Epithelial cell of proximal tubule (primary cell): ENCODE data around the gene KRT36. TPM values are rescaled to one million over a fixed set of nuclear protein-coding genes. Genes with fewer than 3 reads are reported as not detected.

Source experiments
- DNase-seq: peaks from one replicate; pipeline ENCODE4 v3.0.0-alpha.2; 2011; ENCODE audit warnings: low read depth
- H3K4me3 ChIP-seq: 2 replicates; pipeline ENCODE4 v1.5.1; 2011; ENCODE audit warnings: low read depth, mild to moderate bottlenecking, low read length
- CTCF ChIP-seq: conservative IDR thresholded peaks from 2 replicates; pipeline ENCODE4 v1.5.1; 2012; ENCODE audit warnings: low read depth, mild to moderate bottlenecking, low read length
- total RNA-seq: library from RNA; depleted of rRNA; stranded (reverse); fragments of >200 nt; gene quantifications from 2 replicates; pipeline ENCODE4 v1.2.3, GENCODE V29; 2015

KRT36 gene
- total RNA-seq, 1 donor from 2014 or later, result not detected

- TF ChIP-seq CTCF, result no peak
- DNase-seq, result no peak
- H3K4me3 ChIP-seq, result no peak overlapping the region
Observed at GRCh38 chr17:41453066-41453465, 36.6 kb downstream of the KRT36 start.

GRCh38 chr17:41452281-41452680, 37.4 kb downstream of the KRT36 start:
- TF ChIP-seq CTCF, result no peak
- DNase-seq, result no peak
- H3K4me3 ChIP-seq, result no peak overlapping the region

- no peak for DNase-seq
- no peak for TF ChIP-seq CTCF
Observed at GRCh38 chr17:41451154-41451728, 38.5 kb downstream of the KRT36 start.

GRCh38 chr17:41449008-41449407, 40.7 kb downstream of the KRT36 start:
- H3K4me3 ChIP-seq, result no peak overlapping the region
- no peak for TF ChIP-seq CTCF
- no peak for DNase-seq

More at GRCh38 chr17:41451154-41451728, 38.5 kb downstream of the KRT36 start:
- H3K4me3 ChIP-seq, result no peak overlapping the region

- no peak for TF ChIP-seq CTCF
- no peak for DNase-seq
- H3K4me3 ChIP-seq, result no peak overlapping the region
Observed at GRCh38 chr17:41448506-41448905, 41.2 kb downstream of the KRT36 start.

GRCh38 chr17:41446806-41447205, 42.9 kb downstream of the KRT36 start:
- TF ChIP-seq CTCF, result no peak
- H3K4me3 ChIP-seq, result no peak overlapping the region
- DNase-seq, result no peak

- no peak for TF ChIP-seq CTCF
- H3K4me3 ChIP-seq, result no peak overlapping the region
- DNase-seq, result no peak
Observed at GRCh38 chr17:41444640-41445039, 45.1 kb downstream of the KRT36 start.
